Measurements from ENCODE around the gene COLQ.

DNA sequence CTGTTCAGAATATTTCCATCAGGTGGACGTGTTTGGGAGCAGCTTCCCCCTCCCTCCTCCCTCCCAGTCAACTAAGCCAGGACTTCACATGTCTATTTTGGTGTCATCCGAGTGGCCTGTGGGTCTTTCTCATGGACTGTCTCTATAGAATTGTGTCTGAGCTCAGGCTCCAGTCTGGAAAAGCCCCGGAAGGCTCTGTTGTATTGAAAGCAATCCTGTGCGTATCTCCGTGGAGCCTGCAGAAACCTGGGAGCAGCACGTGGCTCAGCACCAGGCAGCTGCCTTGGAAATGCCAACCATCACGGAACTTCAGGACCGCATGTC is 25.2 kb downstream of the COLQ start:
- TF ChIP-seq GATA1 (IDR thresholded peaks at IDR 0.05; ENCODE audit: low read depth, low read length) (no peak), POLR2A (IDR thresholded peaks at IDR 0.05; ENCODE audit: low read length) (no peak)
